GM23338 (cell line): ENCODE results near the gene THSD7A. TPM values are rescaled to one million over a fixed set of nuclear protein-coding genes. Genes with fewer than 3 reads are reported as not detected.

Experiments used
- ATAC-seq: fragments of 200-7000 bp; cut with Tn5 transposase; 3 replicates; pipeline ENCODE4 v1.9.1; 2020
- DNase-seq: peaks from one replicate; pipeline ENCODE4 v3.0.0-alpha.2; 2015; ENCODE audit warnings: low spot score
- H2AFZ ChIP-seq: fragments of 200-600 bp; sonication (generic); 2 replicates; pipeline ENCODE4 v1.8.0; 2016; ENCODE audit warnings: antibody characterized with exemption, mild to moderate bottlenecking, moderate library complexity
- H3F3A ChIP-seq: fragments of 200-600 bp; sonication (generic); replicated peaks from 2 replicates; pipeline ENCODE4 v1.8.0; 2017; ENCODE audit warnings: antibody characterized with exemption, mixed run types, low read depth
- H3K27ac ChIP-seq: fragments of 200-600 bp; sonication (generic); 2 replicates; pipeline ENCODE4 v1.6.1; 2016; ENCODE audit warnings: low read depth
- H3K27me3 ChIP-seq: fragments of 200-600 bp; sonication (generic); 2 replicates; pipeline ENCODE4 v1.8.0; 2016; ENCODE audit warnings: mild to moderate bottlenecking, mixed run types, moderate library complexity; ENCODE audit not compliant: insufficient read depth
- H3K36me3 ChIP-seq: fragments of 200-600 bp; sonication (generic); 2 replicates; pipeline ENCODE4 v1.8.0; 2016; ENCODE audit warnings: mild to moderate bottlenecking; ENCODE audit not compliant: insufficient read depth
- H3K4me1 ChIP-seq: fragments of 200-600 bp; sonication (generic); 2 replicates; pipeline ENCODE4 v1.8.0; 2016; ENCODE audit warnings: mild to moderate bottlenecking, moderate library complexity; ENCODE audit not compliant: insufficient read depth
- H3K4me2 ChIP-seq: fragments of 200-600 bp; sonication (generic); 2 replicates; pipeline ENCODE4 v1.7.1; 2017; ENCODE audit warnings: mixed run types
- H3K4me3 ChIP-seq: fragments of 200-600 bp; sonication (generic); 2 replicates; pipeline ENCODE4 v1.6.1; 2016; ENCODE audit warnings: mixed run types
- H3K79me2 ChIP-seq: fragments of 200-600 bp; sonication (generic); replicated peaks from 2 replicates; pipeline ENCODE4 v1.8.0; 2017; ENCODE audit warnings: mild to moderate bottlenecking; ENCODE audit not compliant: insufficient read depth
- H3K9me2 ChIP-seq: fragments of 200-600 bp; sonication (generic); 2 replicates; pipeline ENCODE4 v1.8.0; 2017; ENCODE audit not compliant: insufficient read depth
- H4K20me1 ChIP-seq: fragments of 200-600 bp; sonication (generic); replicated peaks from 2 replicates; pipeline ENCODE4 v1.8.0; 2017; ENCODE audit warnings: mild to moderate bottlenecking; ENCODE audit not compliant: insufficient read depth
- H3K27ac Mint-ChIP-seq: 2 replicates; pipeline ENCODE4 v1.8.0; 2020; ENCODE audit warnings: inconsistent platforms, mild to moderate bottlenecking, moderate library complexity, mixed read lengths
- H3K27me3 Mint-ChIP-seq: 3 replicates; pipeline ENCODE4 v1.8.0; 2022; ENCODE audit warnings: low read depth, mild to moderate bottlenecking, moderate library complexity, mixed read lengths, inconsistent platforms; ENCODE audit not compliant: insufficient read depth, poor library complexity
- H3K36me3 Mint-ChIP-seq: 3 replicates; pipeline ENCODE4 v1.8.0; 2021; ENCODE audit warnings: low read depth, mild to moderate bottlenecking, inconsistent platforms, moderate library complexity, mixed read lengths
- H3K4me1 Mint-ChIP-seq: 3 replicates; pipeline ENCODE4 v1.8.0; 2020; ENCODE audit warnings: mild to moderate bottlenecking, inconsistent platforms, mixed read lengths
- H3K4me3 Mint-ChIP-seq: 3 replicates; pipeline ENCODE4 v1.8.0; 2021; ENCODE audit warnings: moderate library complexity, mild to moderate bottlenecking, inconsistent platforms, mixed read lengths
- H3K9me3 Mint-ChIP-seq: 3 replicates; pipeline ENCODE4 v1.8.0; 2020; ENCODE audit warnings: moderate library complexity, mild to moderate bottlenecking, inconsistent platforms, mixed read lengths
- CREB1 ChIP-seq: fragments of 250-450 bp; sonication (Bioruptor Pico); IDR thresholded peaks from 2 replicates; pipeline ENCODE4 v1.5.0; 2020; ENCODE audit warnings: low read depth, mild to moderate bottlenecking, moderate library complexity
- EZH2 ChIP-seq: fragments of 200-600 bp; sonication (generic); IDR thresholded peaks from one replicate; pipeline ENCODE4 v1.8.0; 2017; ENCODE audit warnings: antibody characterized with exemption, mild to moderate bottlenecking, low read depth; ENCODE audit not compliant: unreplicated experiment
- JUNB ChIP-seq: IDR thresholded peaks from one replicate; pipeline ENCODE4 v1.6.1; 2016; ENCODE audit warnings: antibody characterized with exemption; ENCODE audit not compliant: unreplicated experiment
- NANOG ChIP-seq: IDR thresholded peaks from 2 replicates; pipeline ENCODE4 v1.6.1; 2016; ENCODE audit warnings: antibody characterized with exemption, borderline replicate concordance
- POLR2AphosphoS5 ChIP-seq: IDR thresholded peaks from 2 replicates; pipeline ENCODE4 v1.6.1; 2016; ENCODE audit warnings: antibody characterized with exemption, low read depth
- REST ChIP-seq: IDR thresholded peaks from one replicate; pipeline ENCODE4 v1.6.1; 2018; ENCODE audit warnings: antibody characterized with exemption; ENCODE audit not compliant: unreplicated experiment
- ZNF114 ChIP-seq: fragments of 250-450 bp; sonication (Bioruptor Pico); IDR thresholded peaks from 2 replicates; pipeline ENCODE4 v1.5.0; 2020; ENCODE audit warnings: mild to moderate bottlenecking, moderate library complexity
- ZNF331 ChIP-seq: fragments of 250-450 bp; sonication (Bioruptor Pico); IDR thresholded peaks from 2 replicates; pipeline ENCODE4 v1.5.0; 2020; ENCODE audit warnings: low read depth, mild to moderate bottlenecking, moderate library complexity
- polyA plus RNA-seq: library from polyadenylated mRNA; unstranded; fragments of >200 nt; fragmentation: Nextera tagmentation; extraction: Ambion mirVana; gene quantifications from 2 replicates; pipeline ENCODE4 v1.2.1, GENCODE V29; 2016
- total RNA-seq: library from RNA; depleted of rRNA; stranded (reverse); fragments of >200 nt; shearing (Covaris generic); gene quantifications from 2 replicates; pipeline ENCODE4 v1.2.3, GENCODE V29; 2014
- TF ChIP-seq, protein P1 (sequence below): IDR thresholded peaks from 2 replicates; pipeline ENCODE4 v1.6.1; 2016; ENCODE audit warnings: antibody characterized with exemption
- TF ChIP-seq, protein P2 (sequence below), 2 experiments: fragments of 200-600 bp in 1 of 2; sonication (generic) in 1 of 2; conservative IDR thresholded peaks; 2 replicates each; pipeline versions ENCODE4 v1.5.1 to v1.6.1; 2016 to 2017; ENCODE audit warnings: antibody characterized with exemption in 2 of 2, low read depth in 2 of 2, mild to moderate bottlenecking in 2 of 2, moderate library complexity in 1 of 2

THSD7A gene
- total and polyA plus RNA-seq, 2 experiments from 2014 or later = 1.3 to 2.1 TPM

GRCh38 chr7:11642841-11643240 is 189.2 kb downstream of the THSD7A start:
- Mint-ChIP-seq H3K27ac (no peak overlapping the region), H3K36me3 (no peaks in the 10 kb centered on the region), H3K4me1 (peaks cover 2% of the 10 kb centered on the region; the same call in 1 of the 3 replicates), H3K4me3 (no peak overlapping the region), H3K27me3 (no peaks in the 10 kb centered on the region), H3K9me3 (no peaks in the 10 kb centered on the region)
- no peak overlapping the region for H3K27ac ChIP-seq
- no peaks in the 10 kb centered on the region for H3K4me1 ChIP-seq
- no peak overlapping the region for H2AFZ ChIP-seq
- H3K79me2 ChIP-seq = no peaks in the 10 kb centered on the region
- H3K4me2 ChIP-seq = no peak overlapping the region
- H3K27me3 ChIP-seq = no peaks in the 10 kb centered on the region
- H4K20me1 ChIP-seq = no peaks in the 10 kb centered on the region
- H3K4me3 ChIP-seq = no peak overlapping the region
- TF ChIP-seq EZH2 = no peak
- TF ChIP-seq, protein P1, sequence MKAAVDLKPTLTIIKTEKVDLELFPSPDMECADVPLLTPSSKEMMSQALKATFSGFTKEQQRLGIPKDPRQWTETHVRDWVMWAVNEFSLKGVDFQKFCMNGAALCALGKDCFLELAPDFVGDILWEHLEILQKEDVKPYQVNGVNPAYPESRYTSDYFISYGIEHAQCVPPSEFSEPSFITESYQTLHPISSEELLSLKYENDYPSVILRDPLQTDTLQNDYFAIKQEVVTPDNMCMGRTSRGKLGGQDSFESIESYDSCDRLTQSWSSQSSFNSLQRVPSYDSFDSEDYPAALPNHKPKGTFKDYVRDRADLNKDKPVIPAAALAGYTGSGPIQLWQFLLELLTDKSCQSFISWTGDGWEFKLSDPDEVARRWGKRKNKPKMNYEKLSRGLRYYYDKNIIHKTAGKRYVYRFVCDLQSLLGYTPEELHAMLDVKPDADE = no peak
- TF ChIP-seq CREB1 (CRISPR knock-in tag) = no peak
- DNase-seq = no peak
- no peak for ATAC-seq
- no peaks in the 10 kb centered on the region for H3K36me3 ChIP-seq
- H3F3A ChIP-seq = no peaks in the 10 kb centered on the region
- H3K9me2 ChIP-seq = no peaks in the 10 kb centered on the region

GRCh38 chr7:11642276-11642675 is 189.7 kb downstream of the THSD7A start:
- no peaks in the 10 kb centered on the region for H3K4me1 ChIP-seq
- H3K9me3 Mint-ChIP-seq = no peaks in the 10 kb centered on the region
- H3K27me3 ChIP-seq = no peaks in the 10 kb centered on the region
- no peaks in the 10 kb centered on the region for H3K36me3 Mint-ChIP-seq
- no peaks in the 10 kb centered on the region for H3K27me3 Mint-ChIP-seq
- no peak for DNase-seq
- H3K27ac Mint-ChIP-seq = no peak overlapping the region
- no peaks in the 10 kb centered on the region for H3K9me2 ChIP-seq
- no peaks in the 10 kb centered on the region for H3F3A ChIP-seq
- H3K79me2 ChIP-seq = no peaks in the 10 kb centered on the region
- H2AFZ ChIP-seq = no peak overlapping the region
- no peak overlapping the region for H3K4me2 ChIP-seq
- H3K4me3 Mint-ChIP-seq = no peak overlapping the region
- TF ChIP-seq CREB1 (CRISPR knock-in tag) (no peak), POLR2AphosphoS5 (no peak), JUNB (no peak), ZNF114 (no peak)
- no peaks in the 10 kb centered on the region for H3K36me3 ChIP-seq
- H3K4me3 ChIP-seq = no peak overlapping the region
- no peak overlapping the region for H3K27ac ChIP-seq
- peaks cover 3% of the 10 kb centered on the region; the same call in 1 of the 3 replicates for H3K4me1 Mint-ChIP-seq
- H4K20me1 ChIP-seq = no peaks in the 10 kb centered on the region
- ATAC-seq = no peak

DNA sequence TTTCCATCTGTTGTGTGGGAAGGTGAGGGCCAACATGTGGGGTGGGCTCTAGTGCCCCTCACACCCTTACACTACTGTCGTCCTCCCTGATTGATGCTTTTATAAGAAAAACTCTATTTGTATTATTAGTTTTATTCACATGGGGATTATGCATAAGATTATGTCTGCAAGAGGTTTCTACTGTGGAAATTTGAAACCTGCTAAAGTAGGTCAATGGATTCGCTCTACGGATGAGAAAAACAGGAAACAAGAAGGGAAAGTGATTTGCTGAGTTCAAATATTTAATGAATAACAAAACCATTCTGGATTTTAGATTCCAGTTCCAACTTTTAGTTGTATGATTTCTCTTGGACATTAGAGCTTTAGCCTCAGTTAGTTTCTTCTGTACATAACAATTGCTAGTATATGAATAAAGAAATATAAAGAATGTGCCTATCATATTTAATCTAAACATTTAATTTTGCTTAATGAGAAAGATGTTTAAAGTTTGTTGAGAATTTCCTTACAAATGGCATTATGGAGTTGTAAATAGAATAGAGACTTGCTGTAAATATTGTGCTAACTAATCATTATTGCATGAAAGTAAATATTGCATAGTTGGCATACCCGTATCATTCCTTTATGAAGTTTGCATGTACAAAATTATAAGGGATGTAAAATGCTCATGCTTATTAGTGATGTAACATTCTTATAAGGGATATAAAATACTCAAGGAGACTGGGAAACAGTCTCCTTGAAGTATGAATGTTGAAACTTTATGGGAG is 193.8 kb downstream of the THSD7A start:
- Histone ChIP-seq H3F3A (no peaks in the 10 kb centered on the region), H3K36me3 (no peaks in the 10 kb centered on the region), H2AFZ (no peak overlapping the region), H3K4me1 (0 out of 2 replicates have a peak, but pooled peaks cover 6% of the 10 kb centered on the region), H3K27me3 (no peaks in the 10 kb centered on the region), H3K4me2 (no peak overlapping the region), H3K9me2 (no peaks in the 10 kb centered on the region), H4K20me1 (no peaks in the 10 kb centered on the region), H3K27ac (no peak overlapping the region), H3K79me2 (no peaks in the 10 kb centered on the region), H3K4me3 (no peak overlapping the region)
- DNase-seq = peak; percentile 17
- Mint-ChIP-seq H3K36me3 (no peaks in the 10 kb centered on the region), H3K27ac (no peak overlapping the region), H3K9me3 (no peaks in the 10 kb centered on the region), H3K4me1 (peaks cover 13% of the 10 kb centered on the region), H3K27me3 (no peaks in the 10 kb centered on the region), H3K4me3 (no peak overlapping the region)
- TF ChIP-seq POLR2AphosphoS5 (no peak), REST (no peak), ZNF114 (no peak), NANOG (no peak), ZNF331 (CRISPR knock-in tag) (no peak), JUNB (no peak), EZH2 (no peak)
- TF ChIP-seq, protein P1 = no peak
- TF ChIP-seq, protein P2, sequence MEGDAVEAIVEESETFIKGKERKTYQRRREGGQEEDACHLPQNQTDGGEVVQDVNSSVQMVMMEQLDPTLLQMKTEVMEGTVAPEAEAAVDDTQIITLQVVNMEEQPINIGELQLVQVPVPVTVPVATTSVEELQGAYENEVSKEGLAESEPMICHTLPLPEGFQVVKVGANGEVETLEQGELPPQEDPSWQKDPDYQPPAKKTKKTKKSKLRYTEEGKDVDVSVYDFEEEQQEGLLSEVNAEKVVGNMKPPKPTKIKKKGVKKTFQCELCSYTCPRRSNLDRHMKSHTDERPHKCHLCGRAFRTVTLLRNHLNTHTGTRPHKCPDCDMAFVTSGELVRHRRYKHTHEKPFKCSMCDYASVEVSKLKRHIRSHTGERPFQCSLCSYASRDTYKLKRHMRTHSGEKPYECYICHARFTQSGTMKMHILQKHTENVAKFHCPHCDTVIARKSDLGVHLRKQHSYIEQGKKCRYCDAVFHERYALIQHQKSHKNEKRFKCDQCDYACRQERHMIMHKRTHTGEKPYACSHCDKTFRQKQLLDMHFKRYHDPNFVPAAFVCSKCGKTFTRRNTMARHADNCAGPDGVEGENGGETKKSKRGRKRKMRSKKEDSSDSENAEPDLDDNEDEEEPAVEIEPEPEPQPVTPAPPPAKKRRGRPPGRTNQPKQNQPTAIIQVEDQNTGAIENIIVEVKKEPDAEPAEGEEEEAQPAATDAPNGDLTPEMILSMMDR (conservative IDR thresholded peaks at IDR 0.05; ENCODE audit: low read depth in 2 of 2) = no peak
- no peak for ATAC-seq
